ENCODE measurements around the gene JAK1.

- TF ChIP-seq POLR2AphosphoS5 (IDR thresholded peaks at IDR 0.05): no peak
- no peak for TF ChIP-seq CTCF (IDR thresholded peaks at IDR 0.05; ENCODE audit: poor library complexity, severe bottlenecking)
- TF ChIP-seq EP300 (conservative IDR thresholded peaks at IDR 0.05; ENCODE audit: poor library complexity, severe bottlenecking): no peak
- TF ChIP-seq EZH2 (IDR thresholded peaks at IDR 0.05; ENCODE audit: borderline replicate concordance, insufficient read depth, low read length, poor library complexity, severe bottlenecking): no peak
- no peak for TF ChIP-seq RAD21 (conservative IDR thresholded peaks at IDR 0.05)
Observed at GRCh38 chr1:64843675-64844074, 122.7 kb downstream of the JAK1 start.
